ENCODE measurements around the gene INPP5D.
A peak's percentile ranks its signal among the peaks of the same experiment; 100 is the strongest.

INPP5D gene

DNA sequence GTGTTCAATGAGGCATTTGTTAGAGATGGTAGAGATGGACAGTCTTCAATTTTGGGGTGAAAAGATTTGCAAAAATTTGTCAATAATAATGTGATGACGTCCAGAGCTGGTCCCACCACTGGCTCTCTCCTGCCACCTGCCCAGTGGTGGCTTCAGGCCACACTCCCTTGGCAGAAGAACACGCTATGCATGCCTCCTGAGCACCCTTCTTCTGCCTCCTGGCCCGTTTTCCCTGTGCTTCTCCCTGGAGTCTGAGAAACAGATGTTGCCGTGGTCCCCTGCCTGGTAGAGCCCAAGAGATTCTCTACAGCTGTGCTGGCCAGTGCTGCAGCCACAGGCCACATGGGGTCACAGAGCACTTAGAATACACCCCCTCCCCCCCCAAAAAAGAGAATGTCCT, 33.6 kb downstream of the INPP5D start:
- H3K4me1 ChIP-seq (ENCODE audit: control insufficient read depth in 2 of 2, insufficient read depth in 1 of 2, low read depth in 1 of 2, low read length in 2 of 2), result no peaks in the 10 kb centered on the region
- H3K9me3 ChIP-seq (replicated peaks in 1 of 2; ENCODE audit: control insufficient read depth in 2 of 2, insufficient read depth in 1 of 2, low read depth in 1 of 2, low read length in 2 of 2), result no peaks in the 10 kb centered on the region
- no peak overlapping the region for H3K4me3 ChIP-seq (ENCODE audit: low read length in 2 of 2)
- no peaks in the 10 kb centered on the region for H3K36me3 ChIP-seq (replicated peaks in 1 of 2; ENCODE audit: control insufficient read depth in 2 of 2, insufficient read depth in 2 of 2, low read length in 2 of 2)
- H3K18ac ChIP-seq (ENCODE audit: low read length), result no peak overlapping the region
- no peak for DNase-seq (ENCODE audit: low spot score)
- WGBS, 2 donors (ENCODE audit: extremely low coverage in 2 of 2, insufficient read length in 2 of 2, insufficient replicate concordance in 1 of 2), result no CpG with 5 or more reads among the region's 4 CpGs
- H3K79me1 ChIP-seq (ENCODE audit: low read depth, low read length), result no peaks in the 10 kb centered on the region
- no peak overlapping the region for H2AFZ ChIP-seq (ENCODE audit: low read length)
- H2BK12ac ChIP-seq (ENCODE audit: low read length), result no peak overlapping the region
- H3K14ac ChIP-seq (ENCODE audit: low read length), result no peak overlapping the region
- H2BK15ac ChIP-seq (ENCODE audit: low read length), result no peak overlapping the region
- no peak overlapping the region for H3K9ac ChIP-seq (ENCODE audit: low read depth, low read length, poor library complexity)
- H4K8ac ChIP-seq (ENCODE audit: low read depth, low read length), result no peak overlapping the region
- no peak overlapping the region for H3K4me2 ChIP-seq (ENCODE audit: insufficient read depth, low read length, poor library complexity, severe bottlenecking)
- H3K27me3 ChIP-seq (ENCODE audit: control insufficient read depth in 3 of 3, insufficient read depth in 3 of 3, low read depth in 1 of 3, low read length in 3 of 3), result peaks cover 0 to 4% (median 0%) of the 10 kb centered on the region in 3 experiments
- no peak overlapping the region for H3K23ac ChIP-seq (ENCODE audit: low read depth, low read length, poor library complexity)
- H2AK5ac ChIP-seq (ENCODE audit: low read depth, low read length), result no peak overlapping the region
- H3K27ac ChIP-seq (replicated peaks; ENCODE audit: low read length), result no peak overlapping the region
- H2BK5ac ChIP-seq (ENCODE audit: low read length), result no peak overlapping the region
- H2BK120ac ChIP-seq (ENCODE audit: low read depth, low read length), result no peak overlapping the region
- no peak overlapping the region for H3K4ac ChIP-seq (ENCODE audit: low read length)
- no peak overlapping the region for H4K91ac ChIP-seq (ENCODE audit: low read depth, low read length, poor library complexity)

- no peak overlapping the region for H2AK5ac ChIP-seq (ENCODE audit: low read depth, low read length)
- H4K91ac ChIP-seq (ENCODE audit: low read depth, low read length, poor library complexity), result no peak overlapping the region
- H3K4ac ChIP-seq (ENCODE audit: low read length), result no peak overlapping the region
- DNase-seq (ENCODE audit: low spot score), result no peak
- H2BK5ac ChIP-seq (ENCODE audit: low read length), result no peak overlapping the region
- peaks cover 0 to 4% (median 0%) of the 10 kb centered on the region in 3 experiments for H3K27me3 ChIP-seq (ENCODE audit: control insufficient read depth in 3 of 3, insufficient read depth in 3 of 3, low read depth in 1 of 3, low read length in 3 of 3)
- H3K4me1 ChIP-seq (ENCODE audit: control insufficient read depth in 2 of 2, insufficient read depth in 1 of 2, low read depth in 1 of 2, low read length in 2 of 2), result no peaks in the 10 kb centered on the region
- no peak overlapping the region for H3K23ac ChIP-seq (ENCODE audit: low read depth, low read length, poor library complexity)
- H3K79me1 ChIP-seq (ENCODE audit: low read depth, low read length), result no peaks in the 10 kb centered on the region
- H3K36me3 ChIP-seq (replicated peaks in 1 of 2; ENCODE audit: control insufficient read depth in 2 of 2, insufficient read depth in 2 of 2, low read length in 2 of 2), result no peaks in the 10 kb centered on the region
- H3K27ac ChIP-seq (replicated peaks; ENCODE audit: low read length), result no peak overlapping the region
- no peak overlapping the region for H3K9ac ChIP-seq (ENCODE audit: low read depth, low read length, poor library complexity)
- H4K8ac ChIP-seq (ENCODE audit: low read depth, low read length), result no peak overlapping the region
- H3K14ac ChIP-seq (ENCODE audit: low read length), result no peak overlapping the region
- no peak overlapping the region for H3K18ac ChIP-seq (ENCODE audit: low read length)
- WGBS, 2 donors (ENCODE audit: extremely low coverage in 2 of 2, insufficient read length in 2 of 2, insufficient replicate concordance in 1 of 2), result no CpG with 5 or more reads among the region's 6 CpGs
- H3K4me3 ChIP-seq (ENCODE audit: low read length in 2 of 2), result no peak overlapping the region
- H2BK12ac ChIP-seq (ENCODE audit: low read length), result no peak overlapping the region
- no peak overlapping the region for H2BK15ac ChIP-seq (ENCODE audit: low read length)
- no peak overlapping the region for H2BK120ac ChIP-seq (ENCODE audit: low read depth, low read length)
- no peak overlapping the region for H3K4me2 ChIP-seq (ENCODE audit: insufficient read depth, low read length, poor library complexity, severe bottlenecking)
- H3K9me3 ChIP-seq (replicated peaks in 1 of 2; ENCODE audit: control insufficient read depth in 2 of 2, insufficient read depth in 1 of 2, low read depth in 1 of 2, low read length in 2 of 2), result no peaks in the 10 kb centered on the region
- no peak overlapping the region for H2AFZ ChIP-seq (ENCODE audit: low read length)
These were observed 34.5 kb downstream of the INPP5D start for GRCh38 chr2:233094614-233095013.

DNA sequence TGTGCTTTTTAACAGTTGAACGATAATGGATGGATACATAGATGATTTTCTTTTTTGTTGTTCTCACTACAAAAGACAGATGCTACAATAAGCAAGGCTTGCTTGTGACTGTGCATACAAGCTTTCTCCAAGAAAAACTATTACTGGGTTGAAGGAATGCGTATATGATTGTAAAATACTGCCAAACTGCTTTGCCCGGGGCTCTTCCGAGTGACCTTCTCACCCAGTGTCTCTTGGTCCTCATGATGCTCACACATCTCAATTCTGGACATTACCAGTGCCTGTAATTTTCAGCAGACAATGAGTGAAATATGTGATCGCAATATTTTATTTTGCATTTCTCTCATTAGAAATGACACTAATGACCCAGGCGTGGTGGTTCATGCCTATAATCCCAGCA, 35.9 kb downstream of the INPP5D start:
- H3K36me3 ChIP-seq (replicated peaks in 1 of 2; ENCODE audit: control insufficient read depth in 2 of 2, insufficient read depth in 2 of 2, low read length in 2 of 2), result no peaks in the 10 kb centered on the region
- H2BK120ac ChIP-seq (ENCODE audit: low read depth, low read length), result no peak overlapping the region
- H2BK12ac ChIP-seq (ENCODE audit: low read length), result no peak overlapping the region
- no peaks in the 10 kb centered on the region for H3K9me3 ChIP-seq (replicated peaks in 1 of 2; ENCODE audit: control insufficient read depth in 2 of 2, insufficient read depth in 1 of 2, low read depth in 1 of 2, low read length in 2 of 2)
- no peak overlapping the region for H4K91ac ChIP-seq (ENCODE audit: low read depth, low read length, poor library complexity)
- no peak overlapping the region for H3K18ac ChIP-seq (ENCODE audit: low read length)
- no peak overlapping the region for H3K27ac ChIP-seq (replicated peaks; ENCODE audit: low read length)
- no peak overlapping the region for H3K9ac ChIP-seq (ENCODE audit: low read depth, low read length, poor library complexity)
- H3K23ac ChIP-seq (ENCODE audit: low read depth, low read length, poor library complexity), result no peak overlapping the region
- H2BK5ac ChIP-seq (ENCODE audit: low read length), result no peak overlapping the region
- no peaks in the 10 kb centered on the region for H3K79me1 ChIP-seq (ENCODE audit: low read depth, low read length)
- H2AFZ ChIP-seq (ENCODE audit: low read length), result no peak overlapping the region
- no peak overlapping the region for H3K4ac ChIP-seq (ENCODE audit: low read length)
- H3K27me3 ChIP-seq (ENCODE audit: control insufficient read depth in 3 of 3, insufficient read depth in 3 of 3, low read depth in 1 of 3, low read length in 3 of 3), result peaks cover 0 to 4% (median 0%) of the 10 kb centered on the region in 3 experiments
- H3K4me3 ChIP-seq (ENCODE audit: low read length in 2 of 2), result no peak overlapping the region
- no peak overlapping the region for H3K4me2 ChIP-seq (ENCODE audit: insufficient read depth, low read length, poor library complexity, severe bottlenecking)
- no peak for DNase-seq (ENCODE audit: low spot score)
- H3K14ac ChIP-seq (ENCODE audit: low read length), result no peak overlapping the region
- no CpG with 5 or more reads among the region's 6 CpGs for WGBS, 2 donors (ENCODE audit: extremely low coverage in 2 of 2, insufficient read length in 2 of 2, insufficient replicate concordance in 1 of 2)
- no peaks in the 10 kb centered on the region for H3K4me1 ChIP-seq (ENCODE audit: control insufficient read depth in 2 of 2, insufficient read depth in 1 of 2, low read depth in 1 of 2, low read length in 2 of 2)
- no peak overlapping the region for H4K8ac ChIP-seq (ENCODE audit: low read depth, low read length)
- H2BK15ac ChIP-seq (ENCODE audit: low read length), result no peak overlapping the region
- no peak overlapping the region for H2AK5ac ChIP-seq (ENCODE audit: low read depth, low read length)

DNA sequence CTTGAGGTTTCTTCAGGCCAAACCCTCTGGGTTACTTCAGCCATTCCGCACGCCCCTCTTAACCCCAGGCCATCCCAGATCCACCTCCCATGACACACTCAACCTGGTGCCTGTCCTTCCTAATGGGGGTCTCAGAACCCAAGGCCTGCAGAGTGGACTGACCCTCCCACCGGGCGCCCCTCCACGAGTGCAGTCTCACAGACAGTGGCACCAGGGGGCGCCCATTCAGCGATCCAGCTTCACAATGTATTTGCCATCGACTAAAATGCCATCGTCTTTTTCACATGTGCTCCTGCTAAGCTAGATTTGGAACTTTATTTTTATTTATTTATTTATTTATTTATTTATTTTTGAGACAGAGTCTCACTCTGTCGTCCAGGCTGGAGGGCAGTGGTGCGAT, 38.5 kb downstream of the INPP5D start:
- H3K23ac ChIP-seq (ENCODE audit: low read depth, low read length, poor library complexity), result no peak overlapping the region
- no peak overlapping the region for H3K4me2 ChIP-seq (ENCODE audit: insufficient read depth, low read length, poor library complexity, severe bottlenecking)
- H3K14ac ChIP-seq (ENCODE audit: low read length), result no peak overlapping the region
- H3K36me3 ChIP-seq (replicated peaks in 1 of 2; ENCODE audit: control insufficient read depth in 2 of 2, insufficient read depth in 2 of 2, low read length in 2 of 2), result no peaks in the 10 kb centered on the region
- no peaks in the 10 kb centered on the region for H3K27me3 ChIP-seq (ENCODE audit: control insufficient read depth in 3 of 3, insufficient read depth in 3 of 3, low read depth in 1 of 3, low read length in 3 of 3)
- peak overlapping the region; percentile 10 for H2AFZ ChIP-seq (ENCODE audit: low read length)
- H2BK15ac ChIP-seq (ENCODE audit: low read length), result peak overlapping the region; percentile 55
- H3K18ac ChIP-seq (ENCODE audit: low read length), result peak overlapping the region; percentile 48
- H3K9ac ChIP-seq (ENCODE audit: low read depth, low read length, poor library complexity), result no peak overlapping the region
- no peak overlapping the region for H2BK5ac ChIP-seq (ENCODE audit: low read length)
- H3K4me1 ChIP-seq (ENCODE audit: control insufficient read depth in 2 of 2, insufficient read depth in 1 of 2, low read depth in 1 of 2, low read length in 2 of 2), result no peaks in the 10 kb centered on the region
- H3K9me3 ChIP-seq (replicated peaks in 1 of 2; ENCODE audit: control insufficient read depth in 2 of 2, insufficient read depth in 1 of 2, low read depth in 1 of 2, low read length in 2 of 2), result no peaks in the 10 kb centered on the region
- no peak overlapping the region for H2AK5ac ChIP-seq (ENCODE audit: low read depth, low read length)
- H4K8ac ChIP-seq (ENCODE audit: low read depth, low read length), result peak overlapping the region; percentile 82
- no peak overlapping the region for H3K4me3 ChIP-seq (ENCODE audit: low read length in 2 of 2)
- no peak overlapping the region for H3K4ac ChIP-seq (ENCODE audit: low read length)
- no peak overlapping the region for H4K91ac ChIP-seq (ENCODE audit: low read depth, low read length, poor library complexity)
- H3K79me1 ChIP-seq (ENCODE audit: low read depth, low read length), result no peaks in the 10 kb centered on the region
- peak overlapping the region; percentile 63 for H2BK12ac ChIP-seq (ENCODE audit: low read length)
- H3K27ac ChIP-seq (replicated peaks; ENCODE audit: low read length), result no peak overlapping the region
- WGBS, 2 donors (ENCODE audit: extremely low coverage in 2 of 2, insufficient read length in 2 of 2, insufficient replicate concordance in 1 of 2), result no CpG with 5 or more reads among the region's 11 CpGs
- no peak overlapping the region for H2BK120ac ChIP-seq (ENCODE audit: low read depth, low read length)
- no peak for DNase-seq (ENCODE audit: low spot score)

Measured in neuronal stem cell (in vitro differentiated cells).